AG20443 (cell line): ENCODE measurements around the gene SKOR1.

Experiments
- DNase-seq: peaks from one replicate; pipeline ENCODE4 v3.0.0; 2012; ENCODE audit warnings: low spot score, mixed read lengths

Gene SKOR1

DNA sequence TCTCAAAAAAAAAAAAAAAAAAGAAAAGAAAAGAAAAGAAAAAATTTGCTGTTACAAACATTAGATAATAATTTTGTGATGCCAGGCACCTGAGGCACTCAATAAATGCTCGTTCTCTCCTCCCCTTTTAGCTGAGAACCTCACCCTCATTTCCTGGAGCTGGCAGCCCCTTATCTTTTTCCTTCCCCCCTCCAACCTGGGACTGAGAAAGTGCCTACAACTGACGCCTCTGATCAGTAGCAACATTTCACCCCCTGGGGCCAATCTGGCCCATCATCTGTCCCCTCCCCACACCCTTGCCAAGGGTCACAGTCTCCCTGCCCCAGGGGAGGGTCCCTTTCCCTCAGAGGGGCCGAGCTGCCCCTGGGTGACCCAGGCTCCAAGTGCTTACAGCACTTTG is 27.1 kb downstream of the SKOR1 start:
- DNase-seq, result no peak

DNA sequence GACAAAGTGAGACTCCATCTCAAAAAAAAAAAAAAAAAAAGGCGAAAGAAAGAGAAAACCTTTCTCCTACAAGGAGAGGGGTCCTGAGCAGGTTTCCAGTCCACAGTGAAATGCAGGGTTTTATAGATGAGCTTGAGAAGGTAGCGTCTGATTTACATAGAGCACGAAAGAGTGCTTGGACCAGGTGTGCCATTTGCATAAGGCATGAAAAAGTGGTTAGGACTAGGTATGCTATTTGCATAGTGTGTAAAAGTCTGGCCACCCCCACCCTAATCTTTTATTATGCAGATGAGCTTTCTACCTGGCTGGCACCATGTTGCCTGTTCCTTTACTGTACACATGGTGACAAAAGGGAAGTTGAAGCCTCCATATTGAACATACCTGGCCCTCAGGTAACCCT is 28.1 kb downstream of the SKOR1 start:
- DNase-seq, result no peak

DNA sequence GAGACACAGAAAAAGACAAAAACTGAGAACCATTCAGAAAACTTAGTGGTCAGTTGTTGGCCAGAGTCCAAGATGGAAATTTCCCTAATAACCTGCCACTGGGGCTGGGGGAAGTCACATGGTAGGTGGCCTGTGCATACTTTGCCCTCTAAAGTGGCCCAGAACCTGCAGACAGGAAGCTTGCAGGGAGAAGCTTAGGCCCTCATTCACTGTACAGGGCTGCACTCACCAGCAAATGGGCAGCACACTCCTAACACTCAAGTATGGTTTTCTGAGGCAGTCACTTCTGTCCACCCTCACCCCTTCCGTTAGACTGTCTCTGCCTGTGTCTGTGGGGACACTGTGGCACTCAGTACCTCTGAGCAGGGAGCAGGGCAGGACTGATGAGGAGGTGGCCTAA is 29.0 kb downstream of the SKOR1 start:
- no peak for DNase-seq

DNA sequence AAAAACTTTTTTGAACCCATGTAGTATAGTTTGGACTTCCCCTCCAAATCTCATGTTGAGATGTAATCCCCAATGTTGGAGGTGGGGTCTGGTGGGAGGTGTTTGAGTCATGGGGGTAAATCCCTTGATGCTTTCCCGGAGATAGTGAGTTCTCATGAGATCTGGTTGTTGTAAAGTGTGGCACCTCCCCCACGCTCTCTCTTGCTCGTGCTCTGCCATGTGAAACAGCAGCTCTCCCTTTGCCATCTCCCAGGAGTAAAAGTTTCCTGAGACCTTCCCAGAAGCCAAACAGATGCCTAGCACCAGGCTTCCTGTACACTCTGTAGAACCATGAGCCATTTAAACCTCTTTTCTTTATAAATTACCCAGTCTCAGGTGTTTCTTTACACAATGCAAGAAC is 30.5 kb downstream of the SKOR1 start:
- DNase-seq, result no peak

DNA sequence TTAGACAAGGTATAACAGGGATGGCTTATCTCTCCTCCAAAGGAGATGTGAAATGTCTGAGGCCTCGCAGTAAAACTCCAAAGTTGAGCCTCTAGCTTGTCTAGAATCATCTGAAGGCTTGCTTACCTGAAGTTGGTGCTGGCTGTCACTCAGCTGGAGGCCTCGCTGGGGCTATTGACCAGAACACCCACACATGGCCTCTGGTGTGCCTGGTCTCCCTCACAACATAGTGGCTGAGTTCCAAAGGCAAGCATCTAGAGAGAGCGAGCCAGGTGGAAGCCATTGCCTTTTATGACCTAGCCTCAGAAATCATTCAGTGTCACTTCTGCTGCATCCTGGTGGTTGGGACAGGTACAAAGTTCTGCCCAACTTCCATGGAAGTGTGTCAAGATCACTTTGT is 31.9 kb downstream of the SKOR1 start:
- DNase-seq, result no peak

DNA sequence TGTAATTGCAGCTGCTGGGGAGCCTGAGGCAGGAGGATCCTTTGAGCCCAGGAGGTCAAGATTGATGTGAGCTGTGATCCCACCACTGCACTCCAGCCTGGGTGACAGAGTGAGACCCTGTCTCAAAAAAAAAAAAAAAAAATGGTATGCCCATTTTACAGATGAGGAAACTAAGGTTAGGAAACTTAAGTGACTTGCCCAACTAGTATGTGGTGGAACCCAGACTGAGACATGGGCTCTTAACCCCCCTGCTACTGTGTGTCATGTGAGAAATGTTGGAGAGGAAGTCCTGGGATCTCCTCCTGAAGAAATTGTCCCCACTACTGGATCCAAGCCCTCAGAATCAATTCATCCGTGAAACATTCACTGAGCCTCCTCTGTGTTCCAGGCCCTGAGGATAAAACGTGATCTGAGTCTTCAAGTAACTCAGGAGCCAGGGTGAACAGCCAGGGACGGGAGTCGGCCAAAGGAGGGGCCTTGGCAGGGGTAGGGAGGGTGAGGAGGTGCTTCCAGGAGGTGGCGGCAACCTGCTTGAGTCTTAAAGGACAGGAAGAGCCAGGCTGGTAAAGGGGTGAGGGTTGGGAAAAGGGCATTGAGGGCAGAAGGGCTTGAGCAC is 34.1 kb downstream of the SKOR1 start:
- DNase-seq, result no peak

DNA sequence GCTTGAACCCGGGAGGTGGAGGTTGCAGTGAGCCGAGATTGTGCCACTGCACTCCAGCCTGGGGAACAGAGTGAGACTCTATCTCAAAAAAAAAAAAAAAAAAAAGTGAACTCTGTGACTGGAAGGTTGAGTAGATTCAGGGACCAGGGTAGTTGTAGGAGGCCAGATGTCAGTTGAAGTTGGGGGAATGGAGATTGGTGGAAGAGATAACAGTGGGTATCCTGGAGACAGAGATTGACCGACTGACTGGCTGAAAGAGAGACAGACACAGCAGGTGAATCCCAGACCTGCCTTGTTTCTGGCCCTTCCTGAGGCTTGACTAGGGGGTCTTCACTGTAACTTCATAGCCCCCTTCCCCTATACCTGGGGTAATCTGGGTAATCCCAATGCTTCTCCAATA is 36.7 kb downstream of the SKOR1 start:
- DNase-seq, result no peak

DNA sequence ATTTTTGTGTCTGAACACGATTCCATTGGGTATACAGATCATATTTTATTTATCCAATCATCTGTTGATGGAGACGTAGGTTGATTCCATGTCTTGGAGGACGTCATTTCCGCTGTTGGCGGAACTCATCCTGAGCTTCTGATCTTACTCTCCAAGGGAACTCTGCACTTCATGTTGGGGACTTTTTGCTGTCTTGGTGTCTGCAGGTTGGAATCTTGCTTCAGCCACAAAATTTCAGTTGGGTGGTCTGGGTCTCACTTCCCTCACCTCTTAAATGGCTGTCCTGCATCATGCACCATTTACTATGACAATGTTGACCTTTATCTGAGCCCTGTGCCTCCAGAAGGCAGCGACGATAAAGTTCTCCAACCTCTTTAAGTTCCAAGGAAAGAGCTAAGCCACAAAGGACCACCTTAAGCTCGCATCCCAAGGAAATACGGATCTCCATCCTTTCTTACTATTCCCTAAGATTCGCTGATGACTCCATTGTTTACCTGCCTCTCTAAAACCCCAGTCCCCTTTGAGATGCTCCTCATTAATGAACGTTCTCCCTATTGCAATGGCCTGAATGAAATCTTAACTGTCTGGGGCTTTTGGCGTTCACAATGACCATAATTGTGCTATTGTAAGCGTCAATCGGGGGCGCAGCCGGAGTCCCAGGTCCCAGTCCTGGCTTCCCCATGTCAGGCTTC is 37.6 kb downstream of the SKOR1 start:
- no peak for DNase-seq

DNA sequence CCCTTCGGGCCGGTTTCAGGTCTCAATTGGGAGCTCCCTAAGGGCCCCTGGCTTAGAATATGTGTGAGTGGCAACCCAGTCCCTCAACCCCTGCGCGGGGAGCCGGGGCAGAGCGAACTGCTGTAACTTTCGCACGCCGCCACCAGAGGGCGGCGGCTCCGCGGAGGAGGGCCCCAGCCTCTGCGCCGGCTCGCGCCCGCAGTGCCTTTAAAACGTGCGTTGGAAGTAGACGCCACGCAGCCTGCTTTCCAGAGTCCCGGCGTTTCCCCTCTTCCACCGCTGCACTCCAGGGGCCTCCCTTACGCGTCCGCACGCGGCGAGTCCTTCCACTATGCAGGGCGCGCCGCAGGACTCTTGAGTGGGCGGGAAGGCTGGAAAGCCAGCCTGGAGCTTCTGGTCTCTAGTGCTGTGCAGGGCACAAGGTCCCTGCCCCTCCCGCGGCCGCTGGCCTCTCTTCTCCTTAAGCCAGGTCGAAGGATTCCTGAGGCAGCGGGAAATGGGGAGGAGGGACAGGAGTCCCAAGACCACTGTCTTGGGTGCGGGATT is 38.2 kb downstream of the SKOR1 start:
- DNase-seq, result peak; percentile 92

DNA sequence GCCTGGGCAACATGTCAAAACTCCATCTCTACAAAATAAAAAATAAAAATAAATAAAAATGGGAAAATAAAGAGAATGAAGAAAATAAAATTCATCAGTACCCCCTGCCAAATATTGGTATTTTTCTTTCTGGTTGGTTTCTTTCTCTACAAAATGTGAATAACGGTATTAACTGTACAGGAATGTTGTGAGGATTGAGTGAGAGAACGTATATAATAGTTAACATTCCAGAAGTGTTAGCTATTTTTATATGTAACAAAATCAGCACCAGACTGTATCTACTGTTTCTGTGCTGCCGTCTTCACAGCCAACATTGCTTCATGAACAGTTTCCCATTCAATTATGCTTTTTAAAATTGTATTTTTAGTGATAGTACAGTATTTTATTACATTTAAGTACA is 40.0 kb downstream of the SKOR1 start:
- DNase-seq, result peak; percentile 27

DNA sequence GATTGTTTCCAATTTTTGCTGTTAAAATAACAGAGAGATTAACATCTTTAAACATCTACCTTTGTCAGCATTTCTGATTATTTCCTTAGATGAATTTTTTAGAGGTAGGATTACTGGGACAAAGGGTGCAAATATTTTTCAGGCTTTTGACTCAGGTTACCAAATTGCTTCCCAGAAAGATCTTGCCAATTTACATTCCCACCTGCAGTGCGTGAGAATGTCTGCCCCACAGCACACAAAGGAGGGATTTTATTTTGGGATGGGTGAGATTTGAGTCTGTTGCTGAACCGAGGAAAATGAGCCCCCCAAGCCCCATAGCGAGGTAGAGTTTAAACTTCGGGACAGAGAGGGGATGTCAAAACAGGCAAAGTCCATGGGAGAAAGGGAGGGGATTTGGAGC is 40.5 kb downstream of the SKOR1 start:
- DNase-seq, result no peak

DNA sequence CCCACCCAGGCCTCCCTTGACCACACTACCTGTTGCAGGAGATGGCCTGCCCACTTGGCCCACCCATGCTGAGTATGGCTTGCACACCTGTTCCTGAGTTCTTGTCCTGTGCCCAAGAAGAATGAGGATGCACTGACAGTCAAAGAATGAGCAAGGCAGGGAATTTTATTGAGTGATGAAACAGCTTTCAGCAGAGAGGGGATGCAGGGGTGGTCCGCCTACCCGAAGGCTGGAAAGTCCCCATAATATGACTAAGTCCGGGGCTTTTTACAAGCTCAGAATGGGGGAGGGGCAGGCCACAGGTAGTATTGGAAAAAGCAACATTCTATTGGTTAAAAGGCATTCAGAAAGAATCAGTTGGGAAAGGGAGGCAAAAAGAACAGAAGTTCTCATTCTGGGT is 44.4 kb downstream of the SKOR1 start:
- DNase-seq, result no peak

DNA sequence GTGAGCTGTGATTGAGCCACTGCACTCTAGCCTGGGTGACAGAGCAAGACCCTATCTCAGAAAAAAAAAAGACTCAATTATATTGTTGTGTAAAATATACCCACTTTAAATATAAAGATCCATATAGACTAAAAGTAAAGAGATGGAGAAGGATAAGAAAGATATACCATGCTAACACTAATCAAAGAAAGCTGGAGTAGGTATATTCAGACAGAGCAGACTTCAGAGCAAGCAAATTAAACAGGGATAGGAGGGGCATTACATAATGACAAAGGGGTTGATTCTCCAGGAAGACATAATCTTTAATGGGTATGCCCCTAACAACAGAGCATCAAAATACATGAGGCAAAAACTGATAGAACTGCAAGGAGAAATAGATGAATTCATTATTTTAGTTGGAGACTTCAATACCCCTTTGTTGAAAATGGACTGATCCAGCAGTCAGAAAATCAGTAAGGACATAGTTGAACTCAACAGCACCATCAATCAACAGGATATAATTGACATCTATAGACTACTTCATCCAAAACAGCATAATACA is 45.6 kb downstream of the SKOR1 start:
- no peak for DNase-seq

DNA sequence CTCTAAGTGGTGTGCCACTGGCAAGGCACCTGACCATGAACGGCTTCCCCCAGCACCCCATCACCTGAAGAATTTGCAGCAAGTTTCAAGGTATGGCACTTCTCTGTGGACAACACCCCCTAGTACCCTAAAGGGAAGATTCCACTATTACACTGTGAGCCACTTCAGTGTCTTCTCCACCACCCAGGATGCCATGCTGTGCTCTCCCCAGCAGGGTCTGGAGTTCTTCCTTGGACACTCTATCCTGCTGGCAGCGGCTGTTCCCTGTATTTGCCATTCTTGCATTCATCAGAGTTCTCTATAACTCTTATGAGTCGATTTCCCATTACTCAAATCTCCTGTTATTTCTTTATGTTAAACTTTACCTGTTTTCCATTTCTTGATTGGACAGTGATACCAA is 48.5 kb downstream of the SKOR1 start:
- no peak for DNase-seq

DNA sequence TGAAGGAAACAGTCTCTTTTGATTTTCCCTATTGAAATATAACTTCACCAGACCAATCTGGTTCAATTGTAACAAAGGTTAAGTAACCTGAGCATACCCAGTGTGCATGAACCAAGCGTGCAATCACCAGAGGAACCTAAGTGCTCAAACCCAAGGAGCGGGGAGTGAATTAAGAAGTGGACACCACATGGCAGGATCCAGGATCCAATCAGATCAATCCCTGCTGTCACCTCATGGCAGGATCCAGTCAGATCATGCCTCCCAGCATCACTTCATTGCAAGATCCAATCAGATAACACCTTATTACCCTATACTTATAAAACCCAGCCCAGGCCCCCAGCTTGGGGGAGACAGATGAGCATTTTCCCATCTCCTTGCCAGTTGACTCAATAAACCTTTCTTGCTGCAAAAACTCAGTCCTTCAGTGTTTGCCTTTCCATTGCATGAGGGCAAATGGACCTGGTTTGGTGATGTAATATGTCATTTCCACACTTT is 53.5 kb downstream of the SKOR1 start:
- DNase-seq, result no peak

DNA sequence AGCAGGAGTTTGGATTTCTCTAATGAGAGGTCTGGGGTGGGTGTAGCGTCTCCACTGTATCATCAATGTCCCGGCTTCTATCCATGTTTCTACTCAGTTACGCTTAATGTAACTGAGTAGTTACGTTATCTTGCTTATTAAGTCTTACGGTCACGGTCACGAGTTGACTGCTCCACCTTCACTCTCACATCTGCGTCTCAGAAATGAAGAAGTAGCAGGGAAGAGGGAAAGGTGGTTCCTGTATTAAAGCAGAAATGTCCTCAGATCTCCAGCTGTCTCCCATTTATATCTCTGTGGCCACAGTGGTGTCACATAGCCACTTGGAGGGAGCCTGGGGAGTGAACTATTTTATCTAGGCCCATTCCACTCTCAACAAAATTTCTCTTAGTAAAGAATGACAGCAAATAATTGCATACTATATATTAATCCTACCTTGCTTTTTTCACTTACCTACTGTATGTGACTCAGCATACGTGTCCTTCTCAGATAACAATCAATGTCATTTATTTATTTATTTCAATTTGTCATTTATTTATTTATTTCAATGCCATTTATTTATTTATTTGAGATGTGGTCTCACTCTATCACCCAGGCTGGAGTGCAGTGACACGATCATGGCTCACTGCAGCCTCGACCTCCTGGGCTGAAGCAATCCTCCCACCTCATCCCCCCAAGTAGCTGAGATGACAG is 54.3 kb downstream of the SKOR1 start:
- no peak for DNase-seq

DNA sequence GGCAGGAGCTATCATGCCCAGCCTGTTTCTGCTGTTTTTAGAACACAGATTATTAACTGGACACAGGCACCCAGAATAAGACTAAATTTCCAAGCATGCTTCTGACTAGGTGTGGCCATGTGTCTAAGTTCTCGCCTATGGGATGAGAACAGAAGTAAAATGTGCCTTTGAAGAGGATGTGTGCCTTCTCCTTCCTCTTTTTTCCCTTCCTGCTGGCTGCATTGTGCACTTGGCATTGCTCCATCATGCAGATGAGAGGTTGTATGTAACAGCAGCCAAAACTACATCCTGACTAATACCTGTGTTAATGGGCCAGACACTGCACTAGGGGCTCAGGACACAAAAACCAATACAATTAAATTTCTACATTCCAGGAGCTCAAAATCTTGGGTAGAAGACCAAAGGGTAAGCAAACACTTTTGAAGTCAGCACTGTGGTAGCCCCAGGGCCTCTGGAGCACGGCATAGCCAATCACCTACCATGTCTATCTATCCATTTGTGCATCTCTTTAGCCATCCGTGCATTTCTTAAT is 55.4 kb downstream of the SKOR1 start:
- no peak for DNase-seq

DNA sequence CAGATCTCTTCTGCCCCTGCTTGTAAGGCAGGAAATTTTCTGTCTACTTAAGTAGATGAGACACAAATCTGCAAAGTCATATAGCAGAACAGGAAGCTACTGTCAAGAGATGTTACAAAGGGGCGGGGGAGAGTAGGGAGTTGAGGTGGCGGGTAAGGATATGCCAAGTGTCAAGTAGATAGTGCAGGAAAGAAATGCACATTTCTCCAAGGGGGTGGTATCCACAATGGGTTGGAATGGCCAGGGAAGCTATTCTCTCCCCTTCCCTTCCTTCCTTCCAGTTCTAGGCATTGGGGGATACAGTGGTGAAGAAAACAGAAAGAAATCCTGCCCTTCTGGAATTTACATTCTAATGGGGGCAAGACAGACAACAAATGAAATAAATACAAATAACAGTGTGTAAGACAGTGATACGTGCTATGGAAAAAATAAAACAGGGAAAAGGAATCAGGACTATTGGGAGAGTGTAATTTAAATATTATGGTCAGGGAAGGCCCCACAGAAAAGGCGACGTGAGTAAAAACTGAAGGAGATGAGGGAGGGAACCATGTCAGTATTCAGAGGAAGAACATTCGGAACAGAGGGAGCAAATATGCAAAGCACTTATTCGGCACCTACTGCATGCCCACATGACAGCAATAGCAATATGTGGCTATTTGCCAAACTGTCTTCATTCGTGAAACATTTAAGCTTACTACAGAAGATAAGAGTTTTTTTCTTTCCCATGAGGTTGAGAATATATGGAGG is 57.4 kb downstream of the SKOR1 start:
- no peak for DNase-seq

DNA sequence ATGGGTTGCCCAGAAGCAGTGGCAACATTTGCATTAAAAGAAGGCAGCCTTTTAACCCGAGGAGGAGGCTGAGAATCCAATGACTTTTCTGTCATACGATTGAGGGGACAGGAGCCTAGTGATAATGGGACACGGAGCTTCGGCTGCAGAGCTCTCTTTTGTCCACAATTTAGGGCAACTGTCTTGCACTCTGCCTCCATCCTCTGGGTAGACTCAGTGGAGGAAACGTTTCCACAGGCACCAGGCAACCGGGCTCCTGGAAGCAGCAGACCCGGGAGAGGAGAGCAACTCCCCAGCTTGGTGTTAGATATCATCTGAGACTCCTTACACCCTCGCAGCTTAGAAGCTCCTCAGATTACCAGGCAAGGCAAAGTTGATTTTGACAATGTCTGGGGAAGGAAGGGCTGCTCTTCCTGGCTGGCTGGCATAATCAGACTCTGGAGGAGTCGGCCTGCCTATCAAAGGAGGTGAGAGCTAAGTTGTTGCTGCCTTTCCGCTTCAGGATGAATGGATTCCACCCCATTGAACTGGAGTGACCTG is 58.0 kb downstream of the SKOR1 start:
- DNase-seq, result no peak

DNA sequence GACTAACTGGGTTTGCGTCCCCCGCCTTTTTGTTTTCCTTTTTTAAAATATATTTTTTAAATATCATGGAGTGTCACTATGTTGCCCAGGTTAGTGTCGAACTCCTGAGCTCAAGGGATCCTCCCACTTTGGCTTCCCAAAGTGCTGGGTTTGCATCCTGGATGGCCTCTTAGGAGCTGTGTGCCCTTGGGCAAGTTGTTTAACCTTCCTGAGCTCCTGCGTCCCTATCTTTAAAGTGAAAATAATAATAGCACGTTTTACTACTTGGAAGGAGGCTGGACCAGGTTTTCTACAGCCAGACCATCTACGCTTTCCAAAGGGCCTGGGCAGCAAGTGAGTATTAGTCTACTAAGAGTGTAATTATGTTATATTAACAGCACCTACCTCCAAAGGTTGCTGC is 58.7 kb downstream of the SKOR1 start:
- no peak for DNase-seq
